Measurements from ENCODE around the gene MSLN. TPM values are rescaled to one million over a fixed set of nuclear protein-coding genes. Genes with fewer than 3 reads are reported as not detected.

The MSLN gene
- total RNA-seq, 1 experiment from 2014 or later, result not detected

DNA sequence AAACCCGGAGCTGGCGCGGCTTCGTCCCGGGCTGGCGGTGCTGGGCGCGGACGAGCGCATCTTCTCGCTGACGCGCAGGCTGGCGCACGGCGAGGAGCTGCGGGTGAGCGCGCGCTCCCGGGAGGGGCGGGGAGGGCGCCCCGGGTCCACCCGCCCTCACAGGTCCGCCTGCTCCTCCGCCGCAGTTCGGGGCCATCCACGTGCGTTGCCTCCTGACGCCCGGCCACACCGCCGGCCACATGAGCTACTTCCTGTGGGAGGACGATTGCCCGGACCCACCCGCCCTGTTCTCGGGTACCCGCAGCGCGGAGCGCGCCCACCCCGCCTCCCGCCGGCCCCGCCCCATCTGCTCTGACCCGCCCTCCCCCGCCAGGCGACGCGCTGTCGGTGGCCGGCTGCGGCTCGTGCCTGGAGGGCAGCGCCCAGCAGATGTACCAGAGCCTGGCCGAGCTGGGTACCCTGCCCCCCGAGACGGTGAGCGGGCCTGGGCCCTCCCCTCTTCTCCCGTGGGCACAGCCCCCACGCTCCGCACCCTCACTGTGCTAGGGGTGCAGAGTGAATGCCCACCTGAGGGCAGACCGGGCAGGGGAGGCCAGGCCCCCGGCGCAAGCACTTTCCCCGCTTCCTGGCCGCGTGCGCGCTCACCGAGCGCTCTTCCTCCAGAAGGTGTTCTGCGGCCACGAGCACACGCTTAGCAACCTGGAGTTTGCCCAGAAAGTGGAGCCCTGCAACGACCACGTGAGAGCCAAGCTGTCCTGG lies 32.2 kb upstream of the MSLN start:
- H3K27ac ChIP-seq, result no peak overlapping the region; the same call in 1 of the 2 replicates
- H3K4me3 ChIP-seq, result peak overlapping the region; percentile 70
- no peaks in the 10 kb centered on the region for H3K27me3 ChIP-seq
- 0 out of 2 replicates have a peak, but pooled peaks cover 2% of the 10 kb centered on the region for H3K36me3 ChIP-seq
- H3K9me3 ChIP-seq (replicated peaks), result no peaks in the 10 kb centered on the region
- peaks cover 9% of the 10 kb centered on the region for H3K4me1 ChIP-seq
- peak; percentile 83 to 88 for DNase-seq

DNA sequence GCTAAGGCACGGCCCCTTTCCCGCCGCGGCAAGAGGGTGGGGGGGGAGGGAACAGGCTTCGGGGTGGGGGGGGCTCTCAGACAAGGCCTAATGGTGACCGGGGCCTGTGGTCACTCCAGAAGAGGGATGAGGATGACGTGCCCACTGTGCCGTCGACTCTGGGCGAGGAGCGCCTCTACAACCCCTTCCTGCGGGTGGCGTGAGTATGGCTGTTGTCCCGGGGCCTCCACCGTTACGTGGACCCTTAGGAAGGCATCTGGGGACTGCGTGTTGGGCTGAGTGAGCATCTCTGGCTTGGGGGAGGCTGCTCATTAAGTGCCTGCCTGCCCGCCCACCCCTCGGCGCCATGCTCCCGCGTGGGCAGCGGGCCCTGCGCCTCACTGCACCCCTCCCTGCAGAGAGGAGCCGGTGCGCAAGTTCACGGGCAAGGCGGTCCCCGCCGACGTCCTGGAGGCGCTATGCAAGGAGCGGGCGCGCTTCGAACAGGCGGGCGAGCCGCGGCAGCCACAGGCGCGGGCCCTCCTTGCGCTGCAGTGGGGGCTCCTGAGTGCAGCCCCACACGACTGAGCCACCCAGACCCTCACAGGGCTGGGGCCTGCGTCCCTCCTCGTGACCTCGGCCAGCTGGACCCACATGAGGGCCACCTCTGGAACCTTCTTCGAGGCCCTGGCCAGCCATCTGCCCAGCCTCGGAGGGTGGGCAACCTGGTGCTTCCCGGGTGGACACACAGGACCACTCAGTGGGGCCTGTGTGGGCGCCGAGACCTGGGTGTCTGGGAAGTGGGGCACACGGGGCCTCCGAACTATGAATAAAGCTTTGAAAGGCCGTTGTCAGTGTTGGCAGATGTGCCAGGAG lies 31.4 kb upstream of the MSLN start:
- H3K36me3 ChIP-seq, result 0 out of 2 replicates have a peak, but pooled peaks cover 2% of the 10 kb centered on the region
- DNase-seq, result peak in 1 of 2 experiments; percentile 10
- H3K27ac ChIP-seq, result no peak overlapping the region
- H3K27me3 ChIP-seq, result no peaks in the 10 kb centered on the region
- no peak overlapping the region for H3K4me3 ChIP-seq
- H3K4me1 ChIP-seq, result peaks cover 9% of the 10 kb centered on the region
- no peaks in the 10 kb centered on the region for H3K9me3 ChIP-seq (replicated peaks)

DNA sequence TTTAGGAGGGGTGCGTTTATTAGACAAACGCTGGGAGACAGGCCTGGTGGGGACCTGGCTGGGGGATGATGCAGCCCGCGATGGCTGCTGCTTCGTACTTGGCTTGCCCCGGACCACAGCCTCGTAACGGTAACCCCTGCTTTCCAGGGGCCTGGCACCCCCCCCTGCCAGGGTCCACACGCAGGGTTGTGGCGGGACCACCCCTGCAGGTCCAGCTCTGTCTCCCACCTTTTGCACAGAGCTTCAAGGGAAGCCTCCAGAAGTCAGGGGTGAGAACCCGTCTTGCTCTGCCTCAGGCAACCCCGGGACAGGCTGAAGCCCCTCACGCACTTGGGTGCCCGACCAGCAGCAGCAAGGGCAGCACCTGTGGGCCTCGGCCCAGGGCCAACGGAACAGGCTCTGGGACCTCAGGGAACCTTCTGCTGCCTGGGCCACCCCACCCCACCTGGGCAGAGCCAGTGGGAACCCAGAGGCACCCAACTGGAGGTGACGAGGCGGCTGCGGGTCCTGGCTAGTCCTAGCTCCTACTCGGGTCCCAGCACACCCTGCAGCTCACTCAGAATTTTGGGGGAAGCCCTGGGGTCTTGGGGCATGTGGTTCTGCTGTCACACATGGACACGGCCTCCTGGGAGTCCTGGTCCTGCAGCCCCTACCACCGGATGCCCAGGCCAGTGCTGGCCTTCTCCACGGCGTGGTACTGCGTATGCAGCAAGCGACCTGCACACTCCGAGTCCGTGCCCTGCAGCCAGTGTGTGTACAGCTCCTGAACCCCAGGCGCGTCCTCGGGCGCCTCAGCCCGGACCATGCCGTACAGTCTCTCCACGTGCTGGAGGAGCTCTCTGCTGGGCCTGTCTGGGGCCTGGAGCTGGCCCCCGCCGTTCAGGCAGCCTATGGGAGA lies 30.5 kb upstream of the MSLN start:
- Histone ChIP-seq H3K27me3 (no peaks in the 10 kb centered on the region), H3K27ac (no peak overlapping the region), H3K4me1 (peaks cover 6% of the 10 kb centered on the region; the same call in 1 of the 2 replicates), H3K4me3 (no peak overlapping the region), H3K9me3 (replicated peaks) (no peaks in the 10 kb centered on the region), H3K36me3 (0 out of 2 replicates have a peak, but pooled peaks cover 2% of the 10 kb centered on the region)
- DNase-seq, result peak in 1 of 2 experiments; percentile 3

DNA sequence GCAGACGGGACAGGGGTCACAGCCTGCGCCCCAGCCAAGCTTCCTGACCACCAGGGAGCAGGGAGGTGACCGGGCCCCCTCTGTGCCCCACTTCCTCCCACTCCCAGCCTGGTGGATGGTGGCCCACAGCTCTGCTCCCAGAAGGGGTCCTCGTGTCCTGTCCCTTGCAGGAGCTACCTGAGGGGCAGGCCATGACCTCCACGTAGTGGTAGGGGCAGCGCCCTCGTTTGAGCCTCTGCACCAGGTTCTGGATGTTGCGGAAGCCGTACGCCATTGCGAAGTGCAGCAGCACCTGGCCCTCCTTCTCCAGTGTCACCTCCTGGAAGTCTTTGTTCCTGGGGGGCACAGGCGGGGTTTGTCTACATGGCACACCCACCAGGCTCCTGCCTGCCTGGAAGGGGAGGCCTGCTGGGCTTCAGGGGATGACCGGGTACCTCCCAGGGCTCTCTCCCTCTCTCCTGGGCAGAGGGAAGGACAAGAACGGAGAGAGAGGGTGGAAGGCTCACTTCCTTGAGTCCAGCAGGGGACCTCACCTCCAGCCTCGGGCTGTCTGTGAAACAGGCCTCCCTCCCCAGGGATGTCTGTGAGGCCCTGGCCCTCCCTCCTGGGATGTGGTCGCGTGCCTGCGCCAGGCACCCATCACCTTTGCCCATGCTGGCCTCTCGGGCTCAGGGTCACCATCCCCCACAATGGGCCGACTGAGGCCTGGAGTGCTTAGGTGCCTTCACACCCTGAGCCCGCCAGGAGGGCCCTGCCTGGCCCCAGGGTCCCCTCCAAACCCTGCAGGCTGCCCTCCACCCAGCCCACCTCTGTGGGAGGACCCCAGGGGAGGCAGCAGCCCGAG lies 29.6 kb upstream of the MSLN start:
- H3K27ac ChIP-seq, result no peak overlapping the region
- no peaks in the 10 kb centered on the region for H3K27me3 ChIP-seq
- 0 out of 2 replicates have a peak, but pooled peaks cover 2% of the 10 kb centered on the region for H3K36me3 ChIP-seq
- H3K4me1 ChIP-seq, result peaks cover 6% of the 10 kb centered on the region; the same call in 1 of the 2 replicates
- DNase-seq, result peak in 1 of 2 experiments; percentile 3
- H3K9me3 ChIP-seq (replicated peaks), result no peaks in the 10 kb centered on the region
- H3K4me3 ChIP-seq, result no peak overlapping the region

DNA sequence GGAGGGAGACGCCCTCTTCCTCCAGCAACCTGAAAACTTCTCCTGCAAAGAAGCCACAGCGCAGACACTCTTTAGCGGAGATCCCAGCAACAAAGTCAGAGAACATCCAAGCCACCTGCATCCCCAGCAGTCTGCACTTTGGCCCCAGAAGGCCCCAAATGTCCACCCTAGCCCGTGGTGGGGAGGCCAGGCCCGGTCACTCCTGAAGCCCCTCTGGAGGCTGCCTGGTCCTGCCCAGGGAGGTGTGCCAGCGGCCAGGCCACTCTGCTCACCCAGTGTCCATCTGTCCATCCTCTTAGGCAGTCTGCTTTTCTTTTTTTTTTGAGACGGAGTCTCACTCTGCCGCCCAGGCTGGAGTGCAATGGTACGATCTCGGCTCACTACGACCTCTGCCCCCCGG lies 28.2 kb upstream of the MSLN start:
- H3K4me1 ChIP-seq, result peaks cover 4% of the 10 kb centered on the region; the same call in 1 of the 2 replicates
- H3K9me3 ChIP-seq (replicated peaks), result no peaks in the 10 kb centered on the region
- H3K27ac ChIP-seq, result no peak overlapping the region
- 0 out of 2 replicates have a peak, but pooled peaks cover 2% of the 10 kb centered on the region for H3K36me3 ChIP-seq
- H3K4me3 ChIP-seq, result no peak overlapping the region
- H3K27me3 ChIP-seq, result no peaks in the 10 kb centered on the region
- peak in 1 of 2 experiments; percentile 1 for DNase-seq

DNA sequence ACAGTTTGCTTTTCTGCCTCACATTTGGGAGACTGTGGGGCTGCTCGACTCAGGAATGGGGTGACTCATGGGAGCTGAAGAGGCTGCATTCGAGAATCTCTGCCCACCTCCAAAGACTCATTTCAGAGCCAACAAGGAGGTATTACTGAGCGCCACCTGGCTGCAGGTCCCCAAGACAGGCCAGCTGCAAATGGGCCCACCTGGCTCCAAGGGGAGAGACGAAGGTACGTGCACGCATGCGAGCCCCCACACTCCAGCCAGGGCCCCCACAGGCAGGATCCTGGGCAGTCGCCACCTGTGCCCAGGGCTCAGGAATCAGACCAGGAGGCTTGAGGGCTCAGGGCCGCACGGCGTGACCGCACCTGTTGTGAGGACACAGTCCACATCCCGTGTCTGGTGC lies 27.6 kb upstream of the MSLN start:
- no peak for DNase-seq
- peaks cover 3% of the 10 kb centered on the region; the same call in 1 of the 2 replicates for H3K4me1 ChIP-seq
- H3K27me3 ChIP-seq, result no peaks in the 10 kb centered on the region
- 0 out of 2 replicates have a peak, but pooled peaks cover 2% of the 10 kb centered on the region for H3K36me3 ChIP-seq
- no peaks in the 10 kb centered on the region for H3K9me3 ChIP-seq (replicated peaks)
- H3K27ac ChIP-seq, result no peak overlapping the region
- H3K4me3 ChIP-seq, result no peak overlapping the region

DNA sequence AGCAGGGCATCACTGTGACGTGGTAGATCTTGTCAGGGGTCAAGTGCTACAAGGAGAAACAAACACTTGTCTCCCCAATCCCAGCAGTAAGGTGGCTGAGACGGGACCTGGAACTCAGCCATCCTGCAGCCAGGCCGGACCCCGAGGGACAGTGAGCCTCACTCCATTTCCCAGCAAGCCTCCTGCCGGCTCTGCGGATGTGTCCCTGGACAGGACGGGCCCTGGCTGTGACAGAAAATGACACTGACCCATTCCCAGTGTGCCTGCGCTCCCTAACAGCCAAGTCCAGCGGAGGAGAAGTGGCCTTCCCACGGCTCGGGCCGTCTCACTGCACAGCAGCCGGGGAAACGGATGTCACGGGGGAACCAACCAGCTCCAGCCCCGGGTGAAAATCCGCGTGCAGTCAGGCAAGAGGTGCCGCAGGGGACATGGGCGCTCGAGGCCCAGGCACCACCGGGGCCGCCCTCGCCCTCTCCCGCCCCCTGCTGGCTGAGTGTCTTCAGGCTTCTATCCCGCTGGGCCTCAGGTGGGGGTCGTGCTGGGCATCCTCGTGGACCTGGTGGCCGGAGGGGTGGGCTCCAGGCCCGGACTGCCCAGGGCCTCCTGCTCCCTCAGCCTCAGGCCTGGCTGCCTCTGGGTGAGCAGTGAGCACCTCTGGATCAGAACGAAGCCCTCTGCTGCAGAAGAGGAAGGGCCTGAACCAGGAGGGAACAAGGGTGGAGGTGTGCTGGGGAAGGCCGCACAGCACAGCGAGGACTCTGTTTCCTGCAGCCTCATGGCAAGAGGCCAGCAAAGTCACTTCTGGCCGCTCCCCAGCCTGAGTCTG lies 26.9 kb upstream of the MSLN start:
- H3K4me1 ChIP-seq, result peaks cover under 1% of the 10 kb centered on the region; the same call in 1 of the 2 replicates
- no peaks in the 10 kb centered on the region for H3K9me3 ChIP-seq (replicated peaks)
- peak in 1 of 2 experiments; percentile 40 for DNase-seq
- no peak overlapping the region for H3K4me3 ChIP-seq
- H3K27me3 ChIP-seq, result no peaks in the 10 kb centered on the region
- H3K36me3 ChIP-seq, result 0 out of 2 replicates have a peak, but pooled peaks cover 2% of the 10 kb centered on the region
- no peak overlapping the region for H3K27ac ChIP-seq

GRCh38 chr16:734208-734980 lies 26.1 kb upstream of the MSLN start:
- DNase-seq, result no peak
- no peaks in the 10 kb centered on the region for H3K9me3 ChIP-seq (replicated peaks)
- 0 out of 2 replicates have a peak, but pooled peaks cover 2% of the 10 kb centered on the region for H3K36me3 ChIP-seq

DNA sequence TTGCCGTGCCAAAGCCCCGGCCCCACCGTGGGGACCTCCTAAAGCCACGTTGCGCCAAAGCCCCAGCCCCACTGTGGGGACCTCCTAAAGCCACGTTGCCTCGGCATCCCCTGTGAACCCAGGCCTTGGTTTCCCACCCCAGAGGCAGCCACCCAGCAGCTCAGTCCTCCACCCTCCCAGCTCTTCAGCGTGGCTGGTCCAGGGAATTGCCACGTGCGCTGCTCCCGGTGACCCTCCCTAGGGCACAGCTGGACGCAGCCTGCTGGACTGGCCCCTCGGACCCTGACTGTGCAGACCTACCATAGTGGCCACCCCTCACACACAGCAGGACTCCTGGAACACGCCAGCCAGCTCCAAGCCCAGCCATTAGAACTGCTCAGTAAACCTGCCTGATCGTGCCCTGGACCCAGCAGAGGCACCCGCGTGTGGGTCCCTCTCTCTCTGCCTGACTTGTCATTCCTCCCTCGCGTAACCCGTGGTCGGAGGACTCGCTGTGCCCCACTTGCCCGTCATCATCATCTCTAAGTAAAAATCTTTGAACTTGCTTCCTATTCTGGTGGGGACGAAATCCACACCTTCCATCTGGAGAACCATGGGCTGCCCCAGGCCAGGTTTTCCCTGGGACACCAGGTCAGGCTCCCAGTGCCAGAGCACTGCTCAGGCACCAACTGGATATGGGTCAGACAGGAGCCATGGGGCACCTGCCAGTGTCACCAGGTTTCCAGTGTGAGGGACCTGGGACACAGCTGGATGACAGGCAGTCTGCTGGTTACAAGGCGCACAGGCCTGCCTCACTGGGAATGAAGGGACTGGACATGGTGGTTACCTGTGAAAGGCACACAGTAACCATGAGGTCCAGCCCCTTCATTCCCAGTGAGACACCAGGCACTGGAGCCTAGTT lies 25.3 kb upstream of the MSLN start:
- Histone ChIP-seq H3K9me3 (replicated peaks) (no peaks in the 10 kb centered on the region), H3K36me3 (0 out of 2 replicates have a peak, but pooled peaks cover 2% of the 10 kb centered on the region), H3K27me3 (no peaks in the 10 kb centered on the region), H3K4me3 (no peak overlapping the region), H3K27ac (no peak overlapping the region), H3K4me1 (no peaks in the 10 kb centered on the region)
- DNase-seq, result peak in 1 of 2 experiments; percentile 1

More at GRCh38 chr16:734208-734980, 26.1 kb upstream of the MSLN start:
- H3K27ac ChIP-seq, result no peak overlapping the region
- H3K4me1 ChIP-seq, result no peaks in the 10 kb centered on the region
- no peaks in the 10 kb centered on the region for H3K27me3 ChIP-seq
- no peak overlapping the region for H3K4me3 ChIP-seq

- Histone ChIP-seq H3K36me3 (0 out of 2 replicates have a peak, but pooled peaks cover 2% of the 10 kb centered on the region), H3K4me3 (no peak overlapping the region), H3K27me3 (no peaks in the 10 kb centered on the region), H3K4me1 (no peaks in the 10 kb centered on the region), H3K9me3 (replicated peaks) (no peaks in the 10 kb centered on the region), H3K27ac (no peak overlapping the region)
- DNase-seq, result no peak
These were observed 24.5 kb upstream of the MSLN start for GRCh38 chr16:735982-736453.

- Histone ChIP-seq H3K36me3 (0 out of 2 replicates have a peak, but pooled peaks cover 2% of the 10 kb centered on the region), H3K9me3 (replicated peaks) (no peaks in the 10 kb centered on the region), H3K4me3 (no peak overlapping the region), H3K27ac (no peak overlapping the region), H3K27me3 (no peaks in the 10 kb centered on the region), H3K4me1 (no peaks in the 10 kb centered on the region)
- no peak for DNase-seq
These were observed 23.5 kb upstream of the MSLN start for GRCh38 chr16:736936-737481.

Measured in SJCRH30 (cell line).